GM12892 (cell line): ENCODE data around the gene PARP3.

Source experiments
- POLR2A ChIP-seq: IDR thresholded peaks from 2 replicates; pipeline ENCODE4 v1.6.1; 2011; ENCODE audit warnings: low read depth, low read length, control low read depth
- POLR2AphosphoS5 ChIP-seq: IDR thresholded peaks from 2 replicates; pipeline ENCODE4 v1.6.1; 2011; ENCODE audit warnings: low read depth, low read length, control low read depth
- TAF1 ChIP-seq: IDR thresholded peaks from 2 replicates; pipeline ENCODE4 v1.6.1; 2011; ENCODE audit warnings: low read depth, mild to moderate bottlenecking, control low read depth, low read length, borderline replicate concordance

- TF ChIP-seq POLR2A (no peak), POLR2AphosphoS5 (no peak), TAF1 (no peak)
Observed at GRCh38 chr3:51966922-51967383, 24.8 kb downstream of the PARP3 start.
